HEK293 (cell line): Measurements from ENCODE around the gene PAXX.

ENCODE experiments used
- CTCF ChIA-PET: fragments of 350-600 bp; formaldehyde crosslinking; extraction: SDS; loops from one replicate; lab custom pipeline; 2021; ENCODE audit warnings: antibody characterized with exemption; lab: Yijun Ruan, JAX
- POLR2A ChIA-PET: fragments of 300-600 bp; formaldehyde crosslinking; extraction: SDS; loops from one replicate; lab custom pipeline; 2020; ENCODE audit warnings: antibody characterized with exemption, inconsistent platforms; lab: Yijun Ruan, JAX
- H3K27ac ChIP-seq: fragments of 200-500 bp; sonication (Bioruptor generic); 2 replicates; pipeline ENCODE4 v1.5.1; 2014; ENCODE audit warnings: low read depth, low read length, control low read depth, inconsistent platforms; ENCODE audit errors: extremely low read depth
- H3K36me3 ChIP-seq, 2 experiments: fragments of 200-500 bp in 1 of 2; sonication (Bioruptor generic) in 1 of 2; 1 replicate in 1 of 2; 2 replicates in 1 of 2; pipeline ENCODE4 v1.5.1; 2014 to 2017; ENCODE audit warnings: inconsistent platforms in 2 of 2, low read length in 2 of 2; ENCODE audit not compliant: control insufficient read depth in 2 of 2, insufficient read depth in 1 of 2
- H3K4me1 ChIP-seq: fragments of 200-500 bp; sonication (Bioruptor generic); 2 replicates; pipeline ENCODE4 v1.5.1; 2014; ENCODE audit warnings: mild to moderate bottlenecking, low read length, inconsistent platforms; ENCODE audit not compliant: control insufficient read depth, insufficient read depth
- H3K4me3 ChIP-seq: 2 replicates; pipeline ENCODE4 v1.5.1; 2011; ENCODE audit warnings: low read depth, mild to moderate bottlenecking, control low read depth, low read length, moderate library complexity
- H3K9me3 ChIP-seq: fragments of 200-500 bp; sonication (Bioruptor generic); 2 replicates; pipeline ENCODE4 v1.5.1; 2014; ENCODE audit warnings: low read depth, low read length, inconsistent platforms; ENCODE audit not compliant: control insufficient read depth, insufficient read depth
- BCL11A ChIP-seq: fragments of 450-650 bp; formaldehyde crosslinking; IDR thresholded peaks from 2 replicates; pipeline ENCODE4 v1.5.1; 2016; ENCODE audit warnings: low read depth, missing biosample characterization, missing genetic modification characterization
- GLIS1 ChIP-seq: fragments of 450-650 bp; formaldehyde crosslinking; IDR thresholded peaks from 2 replicates; pipeline ENCODE4 v1.5.1; 2016; ENCODE audit warnings: missing biosample characterization, missing genetic modification characterization
- KLF1 ChIP-seq: fragments of 450-650 bp; formaldehyde crosslinking; IDR thresholded peaks from 2 replicates; pipeline ENCODE4 v1.5.1; 2016; ENCODE audit warnings: missing biosample characterization, missing genetic modification characterization
- PRDM4 ChIP-seq: fragments of 450-650 bp; formaldehyde crosslinking; IDR thresholded peaks from 2 replicates; pipeline ENCODE4 v1.5.1; 2017; ENCODE audit warnings: missing biosample characterization, missing genetic modification characterization
- PRDM6 ChIP-seq: fragments of 450-650 bp; formaldehyde crosslinking; IDR thresholded peaks from 2 replicates; pipeline ENCODE4 v1.5.1; 2017; ENCODE audit warnings: missing biosample characterization, missing genetic modification characterization
- REST ChIP-seq: fragments of 450-650 bp; formaldehyde crosslinking; IDR thresholded peaks from 2 replicates; pipeline ENCODE4 v1.5.1; 2016; ENCODE audit warnings: missing biosample characterization, missing genetic modification characterization
- SETDB1 ChIP-seq: IDR thresholded peaks from one replicate; pipeline ENCODE4 v1.6.1; 2017; ENCODE audit warnings: mild to moderate bottlenecking, low read length, moderate library complexity, mixed read lengths; ENCODE audit not compliant: insufficient read length
- TRIM28 ChIP-seq: IDR thresholded peaks from 2 replicates; pipeline ENCODE4 v1.6.1; 2011; ENCODE audit warnings: low read length, control low read depth, borderline replicate concordance
- YY1 ChIP-seq: fragments of 450-650 bp; formaldehyde crosslinking; IDR thresholded peaks from 2 replicates; pipeline ENCODE4 v1.5.1; 2018; ENCODE audit warnings: missing biosample characterization, missing genetic modification characterization
- ZBTB8A ChIP-seq: fragments of 450-650 bp; formaldehyde crosslinking; IDR thresholded peaks from 2 replicates; pipeline ENCODE4 v1.5.1; 2016; ENCODE audit warnings: missing biosample characterization, missing genetic modification characterization
- ZIC2 ChIP-seq: fragments of 450-650 bp; formaldehyde crosslinking; IDR thresholded peaks from 2 replicates; pipeline ENCODE4 v1.5.1; 2016; ENCODE audit warnings: missing biosample characterization, missing genetic modification characterization
- ZNF10 ChIP-seq: fragments of 450-650 bp; formaldehyde crosslinking; IDR thresholded peaks from 2 replicates; pipeline ENCODE4 v1.5.1; 2017; ENCODE audit warnings: missing biosample characterization, missing genetic modification characterization
- ZNF16 ChIP-seq: fragments of 450-650 bp; formaldehyde crosslinking; IDR thresholded peaks from 2 replicates; pipeline ENCODE4 v1.5.1; 2016; ENCODE audit warnings: low read depth, missing biosample characterization, missing genetic modification characterization
- ZNF23 ChIP-seq: fragments of 450-650 bp; formaldehyde crosslinking; IDR thresholded peaks from 2 replicates; pipeline ENCODE4 v1.5.1; 2016; ENCODE audit warnings: missing biosample characterization, missing genetic modification characterization, borderline replicate concordance
- ZNF274 ChIP-seq, 2 experiments: fragments of 200-500 bp in 1 of 2; fragments of 450-650 bp in 1 of 2; sonication (Bioruptor generic) in 1 of 2; formaldehyde crosslinking in 1 of 2; IDR thresholded peaks; 2 replicates each; pipeline versions ENCODE4 v1.5.1 to v1.6.1; 2014 to 2016; ENCODE audit warnings: borderline replicate concordance in 1 of 2, inconsistent platforms in 1 of 2, low read length in 1 of 2, missing biosample characterization in 1 of 2, missing genetic modification characterization in 1 of 2
- ZNF280C ChIP-seq: fragments of 450-650 bp; formaldehyde crosslinking; IDR thresholded peaks from 2 replicates; pipeline ENCODE4 v1.5.1; 2016; ENCODE audit warnings: missing biosample characterization, missing genetic modification characterization
- ZNF302 ChIP-seq: fragments of 450-650 bp; formaldehyde crosslinking; IDR thresholded peaks from 2 replicates; pipeline ENCODE4 v1.5.1; 2016; ENCODE audit warnings: missing biosample characterization, missing genetic modification characterization, low read depth
- ZNF311 ChIP-seq: fragments of 450-650 bp; formaldehyde crosslinking; IDR thresholded peaks from 2 replicates; pipeline ENCODE4 v1.5.1; 2017; ENCODE audit warnings: missing biosample characterization, missing genetic modification characterization, borderline replicate concordance
- ZNF350 ChIP-seq: fragments of 450-650 bp; formaldehyde crosslinking; IDR thresholded peaks from 2 replicates; pipeline ENCODE4 v1.5.0; 2017; ENCODE audit warnings: missing biosample characterization, mild to moderate bottlenecking, missing genetic modification characterization
- ZNF366 ChIP-seq: fragments of 450-650 bp; formaldehyde crosslinking; conservative IDR thresholded peaks from 2 replicates; pipeline ENCODE4 v1.5.1; 2016; ENCODE audit warnings: missing biosample characterization, missing genetic modification characterization
- ZNF423 ChIP-seq: fragments of 450-650 bp; formaldehyde crosslinking; IDR thresholded peaks from 2 replicates; pipeline ENCODE4 v1.5.1; 2016; ENCODE audit warnings: missing biosample characterization, missing genetic modification characterization
- ZNF449 ChIP-seq: fragments of 450-650 bp; formaldehyde crosslinking; IDR thresholded peaks from 2 replicates; pipeline ENCODE4 v1.5.1; 2017; ENCODE audit warnings: missing biosample characterization, mild to moderate bottlenecking, missing genetic modification characterization, moderate library complexity
- ZNF514 ChIP-seq: fragments of 450-650 bp; formaldehyde crosslinking; IDR thresholded peaks from 2 replicates; pipeline ENCODE4 v1.5.1; 2016; ENCODE audit warnings: missing biosample characterization, missing genetic modification characterization
- ZNF544 ChIP-seq: fragments of 450-650 bp; formaldehyde crosslinking; IDR thresholded peaks from 2 replicates; pipeline ENCODE4 v1.5.0; 2017; ENCODE audit warnings: missing biosample characterization, missing genetic modification characterization
- ZNF585B ChIP-seq: fragments of 450-650 bp; formaldehyde crosslinking; IDR thresholded peaks from 2 replicates; pipeline ENCODE4 v1.5.1; 2016; ENCODE audit warnings: missing biosample characterization, missing genetic modification characterization
- ZNF596 ChIP-seq: fragments of 450-650 bp; IDR thresholded peaks from 2 replicates; pipeline ENCODE4 v1.5.0; 2018; ENCODE audit warnings: missing biosample characterization, mild to moderate bottlenecking, missing genetic modification characterization, moderate library complexity
- ZNF830 ChIP-seq: fragments of 450-650 bp; IDR thresholded peaks from 2 replicates; pipeline ENCODE4 v1.5.0; 2018; ENCODE audit warnings: missing biosample characterization, missing genetic modification characterization, low read depth, mild to moderate bottlenecking, moderate library complexity

The PAXX gene

GRCh38 chr9:136995772-136996311 is 3.6 kb downstream of the PAXX start:
- Histone ChIP-seq H3K4me1 (peaks cover 5% of the 10 kb centered on the region), H3K27ac (no peak overlapping the region), H3K36me3 (peaks cover 0 to 18% of the 10 kb centered on the region in 2 experiments; a peak in 1 of 3 replicates), H3K9me3 (no peaks in the 10 kb centered on the region), H3K4me3 (no peak overlapping the region)
- CTCF ChIA-PET, result interaction anchor here (0.7 to 5.4 kb wide), 5 partner anchors 34 to 208 kb away, joined by 3 to 38 read pairs (median 4); partner anchors contain the start of gene ABCA2
- POLR2A ChIA-PET, result interaction anchor here (0.7 to 1.6 kb wide), 14 partner anchors 9 to 245 kb away, joined by 3 to 8 read pairs (median 4); partner anchors contain the start of gene TUBB4B
- TF ChIP-seq ZBTB8A (tag by site-specific recombination), result peak; percentile 6; the same call in 1 of the 2 replicates
- no peak for TF ChIP-seq ZNF423
- peak; percentile 63; the same call in 1 of the 2 replicates for TF ChIP-seq KLF1 (tag by site-specific recombination)
- TF ChIP-seq ZNF280C, result no peak
- no peak for TF ChIP-seq TRIM28
- peak; percentile 50 for TF ChIP-seq GLIS1 (tag by site-specific recombination)
- TF ChIP-seq ZNF514 (tag by site-specific recombination), result no peak
- no peak for TF ChIP-seq SETDB1
- TF ChIP-seq ZNF366 (tag by site-specific recombination), result no peak
- TF ChIP-seq ZNF830 (tag by site-specific recombination), result no peak
- TF ChIP-seq ZNF16 (tag by site-specific recombination), result no peak
- no peak for TF ChIP-seq ZNF23 (tag by site-specific recombination)
- TF ChIP-seq ZNF449 (tag by site-specific recombination), result no peak
- no peak for TF ChIP-seq ZNF585B (tag by site-specific recombination)
- TF ChIP-seq PRDM6 (tag by site-specific recombination), result no peak
- TF ChIP-seq ZNF274 (IDR thresholded peaks at IDR 0.05; ENCODE audit: low read length), result no peak
- no peak for TF ChIP-seq ZNF274 (tag by site-specific recombination; IDR thresholded peaks at IDR 0.05; ENCODE audit: borderline replicate concordance)
- no peak for TF ChIP-seq ZNF311 (tag by site-specific recombination)
- no peak for TF ChIP-seq BCL11A (tag by site-specific recombination)
- TF ChIP-seq REST (tag by site-specific recombination), result no peak
- TF ChIP-seq ZNF544 (tag by site-specific recombination), result no peak
- TF ChIP-seq YY1, result no peak
- no peak for TF ChIP-seq ZNF302 (tag by site-specific recombination)
- no peak for TF ChIP-seq ZNF596
- TF ChIP-seq PRDM4 (tag by site-specific recombination), result no peak
- peak; percentile 32 for TF ChIP-seq ZIC2
- TF ChIP-seq ZNF10, result no peak
- no peak for TF ChIP-seq ZNF350 (tag by site-specific recombination)
